Mesenchymal stem cell (in vitro differentiated cells and primary cell): ENCODE measurements around the gene TRPM3.

Experiments used
- DNase-seq: peaks from one replicate; pipeline ENCODE4 v3.0.0-alpha.2; 2013
- H2AFZ ChIP-seq: one replicate; pipeline ENCODE4 v1.6.1; 2013; ENCODE audit warnings: low read depth, mild to moderate bottlenecking, control low read depth, inconsistent platforms, low read length, moderate library complexity
- H2AK5ac ChIP-seq: 2 replicates; pipeline ENCODE4 v1.6.1; 2013; ENCODE audit warnings: low read length, moderate library complexity, mild to moderate bottlenecking, inconsistent platforms; ENCODE audit not compliant: severe bottlenecking
- H2BK120ac ChIP-seq: one replicate; pipeline ENCODE4 v1.6.1; 2013; ENCODE audit warnings: low read depth, mild to moderate bottlenecking, inconsistent platforms, low read length, moderate library complexity
- H2BK12ac ChIP-seq, 2 experiments: one replicate each; pipeline ENCODE4 v1.6.1; 2013; ENCODE audit warnings: inconsistent platforms in 2 of 2, low read length in 2 of 2, mild to moderate bottlenecking in 2 of 2, moderate library complexity in 2 of 2, control low read depth in 1 of 2
- H2BK15ac ChIP-seq: one replicate; pipeline ENCODE4 v1.6.1; 2013; ENCODE audit warnings: mild to moderate bottlenecking, low read depth, inconsistent platforms; ENCODE audit not compliant: poor library complexity, severe bottlenecking
- H2BK5ac ChIP-seq: 2 replicates; pipeline ENCODE4 v1.6.1; 2013; ENCODE audit warnings: low read depth, mild to moderate bottlenecking, low read length, control low read depth, inconsistent platforms; ENCODE audit not compliant: poor library complexity, severe bottlenecking
- H3K14ac ChIP-seq, 2 experiments: one replicate each; pipeline ENCODE4 v1.6.1; 2013; ENCODE audit warnings: inconsistent platforms in 2 of 2, low read length in 2 of 2, control low read depth in 1 of 2, mild to moderate bottlenecking in 1 of 2, moderate library complexity in 1 of 2
- H3K18ac ChIP-seq, 2 experiments: one replicate each; pipeline ENCODE4 v1.6.1; 2013; ENCODE audit warnings: inconsistent platforms in 2 of 2, low read length in 2 of 2, control low read depth in 1 of 2, low read depth in 1 of 2, mild to moderate bottlenecking in 1 of 2
- H3K23ac ChIP-seq, 2 experiments: one replicate each; pipeline ENCODE4 v1.6.1; 2013; ENCODE audit warnings: inconsistent platforms in 2 of 2, low read length in 2 of 2, mild to moderate bottlenecking in 2 of 2, moderate library complexity in 2 of 2, control low read depth in 1 of 2
- H3K27ac ChIP-seq: 2 replicates; pipeline ENCODE4 v1.5.1; 2013; ENCODE audit warnings: mild to moderate bottlenecking, moderate library complexity, low read length, control low read depth, inconsistent platforms; ENCODE audit not compliant: poor library complexity, severe bottlenecking
- H3K27me3 ChIP-seq, 2 experiments: 2 replicates each; pipeline versions ENCODE4 v1.6.1 to v1.7.0; 2013; ENCODE audit warnings: low read length in 2 of 2, mild to moderate bottlenecking in 2 of 2, moderate library complexity in 2 of 2, control low read depth in 1 of 2, inconsistent platforms in 1 of 2; ENCODE audit not compliant: control insufficient read depth in 1 of 2, insufficient read depth in 1 of 2
- H3K36me3 ChIP-seq, 2 experiments: 2 replicates each; pipeline versions ENCODE4 v1.6.1 to v1.7.0; 2013; ENCODE audit warnings: low read length in 2 of 2, control low read depth in 1 of 2, inconsistent platforms in 1 of 2, low read depth in 1 of 2, mild to moderate bottlenecking in 1 of 2; ENCODE audit not compliant: insufficient read depth in 2 of 2, control insufficient read depth in 1 of 2
- H3K4ac ChIP-seq, 2 experiments: one replicate each; pipeline ENCODE4 v1.6.1; 2013; ENCODE audit warnings: inconsistent platforms in 2 of 2, low read length in 2 of 2, mild to moderate bottlenecking in 2 of 2, moderate library complexity in 2 of 2, control low read depth in 1 of 2, low read depth in 1 of 2
- H3K4me1 ChIP-seq: 2 replicates; pipeline ENCODE4 v1.6.1; 2013; ENCODE audit warnings: low read depth, low read length, control low read depth; ENCODE audit not compliant: control insufficient read depth, insufficient read depth
- H3K4me2 ChIP-seq: 2 replicates; pipeline ENCODE4 v1.6.1; 2013; ENCODE audit warnings: low read length, mild to moderate bottlenecking, inconsistent platforms; ENCODE audit not compliant: poor library complexity, severe bottlenecking
- H3K4me3 ChIP-seq, 2 experiments: 2 replicates each; pipeline versions ENCODE4 v1.5.1 to v1.7.0; 2013; ENCODE audit warnings: low read length in 2 of 2, mild to moderate bottlenecking in 2 of 2, control low read depth in 1 of 2, low read depth in 1 of 2; ENCODE audit not compliant: insufficient read depth in 1 of 2
- H3K79me1 ChIP-seq: replicated peaks from 2 replicates; pipeline ENCODE4 v1.6.1; 2013; ENCODE audit warnings: mild to moderate bottlenecking, control low read depth, low read length, inconsistent platforms; ENCODE audit not compliant: poor library complexity, severe bottlenecking
- H3K9ac ChIP-seq: 2 replicates; pipeline ENCODE4 v1.7.0; 2013; ENCODE audit warnings: mild to moderate bottlenecking, low read length, moderate library complexity
- H3K9me3 ChIP-seq: 2 replicates; pipeline ENCODE4 v1.7.0; 2013; ENCODE audit warnings: mild to moderate bottlenecking, low read length; ENCODE audit not compliant: control insufficient read depth
- H4K8ac ChIP-seq: one replicate; pipeline ENCODE4 v1.6.1; 2013; ENCODE audit warnings: inconsistent platforms, mild to moderate bottlenecking, low read length, moderate library complexity
- H4K91ac ChIP-seq: one replicate; pipeline ENCODE4 v1.6.1; 2013; ENCODE audit warnings: mild to moderate bottlenecking, low read length, inconsistent platforms
- WGBS: methylation state at CpG from one replicate; pipeline ENCODE4 v1.1.7; 2013; ENCODE audit warnings: mixed read lengths; 5-methylcytosine and 5-hydroxymethylcytosine counted together

The TRPM3 gene

GRCh38 chr9:70927530-70927929, 193.9 kb downstream of the TRPM3 start:
- Histone ChIP-seq H3K4me2 (no peak overlapping the region), H3K9ac (no peak overlapping the region), H3K4me3 (no peak overlapping the region), H3K14ac (no peak overlapping the region), H2BK5ac (no peak overlapping the region), H2BK12ac (no peak overlapping the region), H4K91ac (no peak overlapping the region), H2BK120ac (no peak overlapping the region), H3K18ac (no peak overlapping the region), H3K4me1 (no peaks in the 10 kb centered on the region), H3K27ac (no peak overlapping the region), H2AK5ac (no peak overlapping the region), H4K8ac (no peak overlapping the region), H2BK15ac (no peak overlapping the region), H3K4ac (no peak overlapping the region), H3K79me1 (no peaks in the 10 kb centered on the region), H3K23ac (no peak overlapping the region), H2AFZ (no peak overlapping the region), H3K27me3 (no peaks in the 10 kb centered on the region), H3K9me3 (no peaks in the 10 kb centered on the region), H3K36me3 (no peaks in the 10 kb centered on the region)
- 83% methylated on average over 2 of the region's 2 CpGs for WGBS
- no peak for DNase-seq

GRCh38 chr9:70924895-70925547, 196.4 kb downstream of the TRPM3 start:
- DNase-seq: peak; percentile 70
- no peak overlapping the region for H2AK5ac ChIP-seq
- WGBS: 24% methylated on average over 5 of the region's 9 CpGs
- no peak overlapping the region for H4K91ac ChIP-seq
- H3K23ac ChIP-seq: no peak overlapping the region
- no peak overlapping the region for H2AFZ ChIP-seq
- H3K27ac ChIP-seq: no peak overlapping the region
- peak overlapping the region; percentile 78 for H3K9ac ChIP-seq
- no peak overlapping the region for H4K8ac ChIP-seq
- H3K9me3 ChIP-seq: no peaks in the 10 kb centered on the region
- no peaks in the 10 kb centered on the region for H3K79me1 ChIP-seq
- H3K14ac ChIP-seq: no peak overlapping the region
- no peaks in the 10 kb centered on the region for H3K27me3 ChIP-seq
- H3K18ac ChIP-seq: no peak overlapping the region
- no peak overlapping the region for H2BK12ac ChIP-seq
- H2BK15ac ChIP-seq: no peak overlapping the region
- H2BK120ac ChIP-seq: no peak overlapping the region
- H3K4me2 ChIP-seq: no peak overlapping the region
- H3K4me3 ChIP-seq: peak overlapping the region in 1 of 2 experiments; percentile 61
- H3K36me3 ChIP-seq: no peaks in the 10 kb centered on the region
- H3K4me1 ChIP-seq: no peaks in the 10 kb centered on the region
- no peak overlapping the region for H3K4ac ChIP-seq
- no peak overlapping the region for H2BK5ac ChIP-seq

GRCh38 chr9:70924380-70924779, 197.0 kb downstream of the TRPM3 start:
- Histone ChIP-seq H3K4ac (no peak overlapping the region), H4K91ac (no peak overlapping the region), H3K14ac (no peak overlapping the region), H3K4me2 (no peak overlapping the region), H3K23ac (no peak overlapping the region), H3K27ac (no peak overlapping the region), H3K4me3 (peak overlapping the region in 1 of 2 experiments; percentile 61), H2AFZ (no peak overlapping the region), H3K4me1 (no peaks in the 10 kb centered on the region), H2BK5ac (no peak overlapping the region), H3K79me1 (no peaks in the 10 kb centered on the region), H2AK5ac (no peak overlapping the region), H3K27me3 (no peaks in the 10 kb centered on the region), H3K9ac (peak overlapping the region; percentile 78), H2BK12ac (no peak overlapping the region), H4K8ac (no peak overlapping the region), H2BK120ac (no peak overlapping the region), H3K9me3 (no peaks in the 10 kb centered on the region), H3K18ac (no peak overlapping the region), H2BK15ac (no peak overlapping the region), H3K36me3 (no peaks in the 10 kb centered on the region)
- DNase-seq: no peak
- 75% methylated on average over 4 of the region's 6 CpGs for WGBS

- Histone ChIP-seq H3K4me2 (no peak overlapping the region), H3K27me3 (no peaks in the 10 kb centered on the region), H3K36me3 (no peaks in the 10 kb centered on the region), H2AFZ (no peak overlapping the region), H3K27ac (no peak overlapping the region), H3K23ac (no peak overlapping the region), H3K4me1 (no peaks in the 10 kb centered on the region), H3K4ac (no peak overlapping the region), H4K8ac (no peak overlapping the region), H3K79me1 (no peaks in the 10 kb centered on the region), H4K91ac (no peak overlapping the region), H2BK5ac (no peak overlapping the region), H3K4me3 (peak overlapping the region in 1 of 2 experiments; percentile 58), H3K9ac (peak overlapping the region; percentile 72), H3K9me3 (no peaks in the 10 kb centered on the region), H2BK12ac (no peak overlapping the region), H3K14ac (no peak overlapping the region), H2BK15ac (no peak overlapping the region), H2BK120ac (no peak overlapping the region), H2AK5ac (no peak overlapping the region), H3K18ac (no peak overlapping the region)
- DNase-seq: no peak
- 71% methylated on average over 1 of the region's 1 CpG for WGBS
These were observed 197.5 kb downstream of the TRPM3 start for GRCh38 chr9:70923961-70924360.
